OCI-LY1 (cell line): ENCODE results near the gene ATP11B.

ENCODE experiments used
- H2AFZ ChIP-seq: fragments of 200-600 bp; sonication (generic), shearing (Covaris generic); 2 replicates; pipeline ENCODE4 v1.6.0; 2014; ENCODE audit warnings: antibody characterized with exemption, mild to moderate bottlenecking, low read length
- H3F3A ChIP-seq: fragments of 200-600 bp; sonication (generic), shearing (Covaris generic); 2 replicates; pipeline ENCODE4 v1.6.0; 2014; ENCODE audit warnings: mild to moderate bottlenecking, antibody characterized with exemption, low read length, moderate library complexity; ENCODE audit not compliant: insufficient read depth
- H3K27ac ChIP-seq: fragments of 200-600 bp; sonication (generic); 2 replicates; pipeline ENCODE4 v1.5.1; 2014; ENCODE audit warnings: low read length, mixed run types, mild to moderate bottlenecking, low read depth; ENCODE audit not compliant: poor library complexity, severe bottlenecking
- H3K27me3 ChIP-seq: fragments of 200-600 bp; sonication (generic); 2 replicates; pipeline ENCODE4 v1.6.0; 2014; ENCODE audit warnings: antibody characterized with exemption, mild to moderate bottlenecking, low read length, moderate library complexity; ENCODE audit not compliant: insufficient read depth
- H3K36me3 ChIP-seq: fragments of 200-600 bp; sonication (generic); 2 replicates; pipeline ENCODE4 v1.6.1; 2014; ENCODE audit warnings: mild to moderate bottlenecking, antibody characterized with exemption, low read length, moderate library complexity, mixed read lengths; ENCODE audit not compliant: insufficient read depth
- H3K4me1 ChIP-seq: fragments of 200-600 bp; sonication (generic); 2 replicates; pipeline ENCODE4 v1.5.1; 2014; ENCODE audit warnings: mild to moderate bottlenecking, low read length, moderate library complexity; ENCODE audit not compliant: insufficient read depth, severe bottlenecking
- H3K4me2 ChIP-seq: fragments of 200-600 bp; sonication (generic), shearing (Covaris generic); 2 replicates; pipeline ENCODE4 v1.6.1; 2014; ENCODE audit warnings: low read length
- H3K4me3 ChIP-seq: fragments of 200-600 bp; sonication (generic); 2 replicates; pipeline ENCODE4 v1.5.1; 2014; ENCODE audit warnings: low read length, low read depth, mild to moderate bottlenecking, mixed read lengths; ENCODE audit not compliant: poor library complexity, severe bottlenecking
- H3K79me2 ChIP-seq: fragments of 200-600 bp; shearing (Covaris generic); 2 replicates; pipeline ENCODE4 v1.6.1; 2016; ENCODE audit warnings: mixed run types, low read length, mixed read lengths; ENCODE audit not compliant: insufficient read depth
- H3K9ac ChIP-seq: fragments of 200-600 bp; sonication (generic), shearing (Covaris generic); 2 replicates; pipeline ENCODE4 v1.6.1; 2014; ENCODE audit warnings: mild to moderate bottlenecking, low read length, mixed read lengths
- H3K9me2 ChIP-seq: fragments of 200-600 bp; sonication (generic), shearing (Covaris generic); 2 replicates; pipeline ENCODE4 v1.6.1; 2014; ENCODE audit warnings: low read depth, mild to moderate bottlenecking, low read length, mixed read lengths
- H3K9me3 ChIP-seq: fragments of 200-600 bp; shearing (Covaris generic); 2 replicates; pipeline ENCODE4 v1.6.1; 2014; ENCODE audit warnings: low read length, mixed read lengths
- H4K20me1 ChIP-seq: fragments of 200-600 bp; sonication (generic), shearing (Covaris generic); 2 replicates; pipeline ENCODE4 v1.6.0; 2016; ENCODE audit warnings: mild to moderate bottlenecking, low read length; ENCODE audit not compliant: insufficient read depth
- CTCF ChIP-seq: fragments of 200-600 bp; sonication (generic), shearing (Covaris generic); IDR thresholded peaks from 2 replicates; pipeline ENCODE4 v1.5.1; 2017; ENCODE audit warnings: mild to moderate bottlenecking, antibody characterized with exemption, low read length, moderate library complexity, mixed read lengths
- EZH2 ChIP-seq: fragments of 200-600 bp; sonication (generic), shearing (Covaris generic); IDR thresholded peaks from 2 replicates; pipeline ENCODE4 v1.8.0; 2017; ENCODE audit warnings: borderline replicate concordance, mixed run types, mild to moderate bottlenecking, antibody characterized with exemption, low read length, moderate library complexity, mixed read lengths

Gene ATP11B

GRCh38 chr3:182909318-182910040 lies 116.2 kb downstream of the ATP11B start:
- H3K9me3 ChIP-seq: no peaks in the 10 kb centered on the region
- no peak overlapping the region for H3K27ac ChIP-seq
- H3K27me3 ChIP-seq: no peaks in the 10 kb centered on the region
- TF ChIP-seq CTCF (peak; percentile 79), EZH2 (no peak)
- no peaks in the 10 kb centered on the region for H4K20me1 ChIP-seq
- H3K4me3 ChIP-seq: no peak overlapping the region
- H3K9ac ChIP-seq: no peak overlapping the region
- H3K9me2 ChIP-seq: no peaks in the 10 kb centered on the region
- peaks cover 7% of the 10 kb centered on the region for H3K4me1 ChIP-seq
- H3F3A ChIP-seq: peaks cover 4% of the 10 kb centered on the region; the same call in 1 of the 2 replicates
- H3K79me2 ChIP-seq: no peaks in the 10 kb centered on the region
- H3K4me2 ChIP-seq: no peak overlapping the region
- H2AFZ ChIP-seq: no peak overlapping the region
- peaks cover 18% of the 10 kb centered on the region; the same call in 1 of the 2 replicates for H3K36me3 ChIP-seq

- no peak overlapping the region for H2AFZ ChIP-seq
- H3K27me3 ChIP-seq: no peaks in the 10 kb centered on the region
- H3K27ac ChIP-seq: no peak overlapping the region
- H3K9ac ChIP-seq: no peak overlapping the region
- no peaks in the 10 kb centered on the region for H4K20me1 ChIP-seq
- H3K4me1 ChIP-seq: peaks cover 7% of the 10 kb centered on the region
- no peak for TF ChIP-seq EZH2
- no peak for TF ChIP-seq CTCF
- no peaks in the 10 kb centered on the region for H3K79me2 ChIP-seq
- no peak overlapping the region for H3K4me2 ChIP-seq
- H3K9me3 ChIP-seq: no peaks in the 10 kb centered on the region
- peaks cover 4% of the 10 kb centered on the region; the same call in 1 of the 2 replicates for H3F3A ChIP-seq
- no peak overlapping the region for H3K4me3 ChIP-seq
- no peaks in the 10 kb centered on the region for H3K9me2 ChIP-seq
- peaks cover 19% of the 10 kb centered on the region for H3K36me3 ChIP-seq
These were observed 117.9 kb downstream of the ATP11B start for GRCh38 chr3:182910936-182911781.

GRCh38 chr3:182911782-182912111 lies 118.4 kb downstream of the ATP11B start:
- Histone ChIP-seq H3K79me2 (no peaks in the 10 kb centered on the region), H3F3A (peaks cover 4% of the 10 kb centered on the region; the same call in 1 of the 2 replicates), H3K27me3 (no peaks in the 10 kb centered on the region), H3K9ac (no peak overlapping the region), H3K4me3 (no peak overlapping the region), H4K20me1 (no peaks in the 10 kb centered on the region), H3K9me2 (no peaks in the 10 kb centered on the region), H3K27ac (no peak overlapping the region), H3K4me1 (peaks cover 7% of the 10 kb centered on the region), H3K36me3 (peaks cover 16% of the 10 kb centered on the region), H3K9me3 (no peaks in the 10 kb centered on the region), H3K4me2 (no peak overlapping the region), H2AFZ (no peak overlapping the region)
- TF ChIP-seq CTCF: no peak
- TF ChIP-seq EZH2: no peak
